Transverse colon (tissue), 4 donors: Measurements from ENCODE around the gene APLP2. TPM values are rescaled to one million over a fixed set of nuclear protein-coding genes. Genes with fewer than 3 reads are reported as not detected.
"Not testable (repeated sequence)": the region's sequence is repeated elsewhere in the genome, so short reads cannot be mapped to it uniquely, and the experiment has no call there.

Source experiments
- DNase-seq: peaks from one replicate; pipeline ENCODE4 v3.0.0-alpha.2; 2019
- H3K27ac ChIP-seq, 4 donors: fragments of 200-600 bp; sonication (generic); 2 replicates each; pipeline ENCODE4 v1.5.1; 2016 to 2018; ENCODE audit warnings: inconsistent platforms in 4 of 4
- H3K27me3 ChIP-seq: fragments of 200-600 bp; sonication (generic); 2 replicates; pipeline ENCODE4 v1.5.1; 2017; ENCODE audit warnings: inconsistent platforms
- H3K36me3 ChIP-seq, 4 donors: fragments of 200-600 bp; sonication (generic); 2 replicates each; pipeline ENCODE4 v1.5.1; 2017 to 2019; ENCODE audit warnings: inconsistent platforms in 4 of 4
- H3K4me1 ChIP-seq, 4 donors: fragments of 200-600 bp; sonication (generic); 2 replicates each; pipeline ENCODE4 v1.5.1; 2017 to 2020; ENCODE audit warnings: inconsistent platforms in 4 of 4
- H3K4me3 ChIP-seq, 4 donors: fragments of 200-600 bp; sonication (generic); 1 replicate in 1 of 4; 2 replicates in 3 of 4; pipeline versions ENCODE4 v1.5.1 to v1.6.1; 2017 to 2019; ENCODE audit warnings: inconsistent platforms in 4 of 4
- H3K9me3 ChIP-seq, 2 donors: fragments of 200-600 bp; sonication (generic); 2 replicates each; pipeline ENCODE4 v1.5.1; 2017 to 2019; ENCODE audit warnings: inconsistent platforms in 2 of 2
- EP300 ChIP-seq: sonication (generic); formaldehyde crosslinking; IDR thresholded peaks from one replicate; pipeline ENCODE4 v1.6.1; 2017; ENCODE audit warnings: antibody characterized with exemption, low read depth
- POLR2A ChIP-seq: fragments of 450-650 bp; IDR thresholded peaks from one replicate; pipeline ENCODE4 v1.6.1; 2016; ENCODE audit warnings: antibody characterized with exemption, mild to moderate bottlenecking, moderate library complexity
- POLR2AphosphoS5 ChIP-seq, 3 donors: sonication (generic); formaldehyde crosslinking; IDR thresholded peaks; one replicate each; pipeline ENCODE4 v1.6.1; 2016; ENCODE audit warnings: antibody characterized with exemption in 3 of 3
- WGBS, 2 donors: methylation state at CpG; one replicate each; pipeline ENCODE4 v1.1.5; 2018; ENCODE audit warnings: low coverage in 1 of 2; 5-methylcytosine and 5-hydroxymethylcytosine counted together
- in situ Hi-C, 4 donors: fragments of 200-750 bp; cut with MboI; loops; one replicate each; pipeline versions ENCODE4 v1.15.0 to v1.15.1; 2017; ENCODE audit warnings: low sequenced_read_pairs in 3 of 4, low pct_ligation_motif_present in 1 of 4, low pct_unique_long_range_greater_than_20kb in 1 of 4
- intact Hi-C: fragments of 100-400 bp; cut with DNase I; formaldehyde crosslinking; loops from one replicate; pipeline ENCODE4 v1.15.1; 2023; ENCODE audit warnings: low total_unique reads
- total RNA-seq, 4 donors: library from RNA; depleted of rRNA; stranded (reverse); fragments of >200 nt; gene quantifications; one replicate each; pipeline ENCODE4 v1.1.0, GENCODE V29; 2016
- TF ChIP-seq, protein P1 (sequence below), 5 experiments: fragments of 200-600 bp in 3 of 5; fragments of 450-650 bp in 2 of 5; sonication (generic) in 3 of 5; IDR thresholded peaks; 1 replicate in 2 of 5; 2 replicates in 3 of 5; pipeline ENCODE4 v1.5.1; 2016 to 2017; ENCODE audit warnings: antibody characterized with exemption in 5 of 5, inconsistent platforms in 3 of 5, mild to moderate bottlenecking in 2 of 5, moderate library complexity in 1 of 5

The APLP2 gene
- total RNA-seq, 4 donors from 2014 or later = 191 to 618 (median 396) TPM

DNA sequence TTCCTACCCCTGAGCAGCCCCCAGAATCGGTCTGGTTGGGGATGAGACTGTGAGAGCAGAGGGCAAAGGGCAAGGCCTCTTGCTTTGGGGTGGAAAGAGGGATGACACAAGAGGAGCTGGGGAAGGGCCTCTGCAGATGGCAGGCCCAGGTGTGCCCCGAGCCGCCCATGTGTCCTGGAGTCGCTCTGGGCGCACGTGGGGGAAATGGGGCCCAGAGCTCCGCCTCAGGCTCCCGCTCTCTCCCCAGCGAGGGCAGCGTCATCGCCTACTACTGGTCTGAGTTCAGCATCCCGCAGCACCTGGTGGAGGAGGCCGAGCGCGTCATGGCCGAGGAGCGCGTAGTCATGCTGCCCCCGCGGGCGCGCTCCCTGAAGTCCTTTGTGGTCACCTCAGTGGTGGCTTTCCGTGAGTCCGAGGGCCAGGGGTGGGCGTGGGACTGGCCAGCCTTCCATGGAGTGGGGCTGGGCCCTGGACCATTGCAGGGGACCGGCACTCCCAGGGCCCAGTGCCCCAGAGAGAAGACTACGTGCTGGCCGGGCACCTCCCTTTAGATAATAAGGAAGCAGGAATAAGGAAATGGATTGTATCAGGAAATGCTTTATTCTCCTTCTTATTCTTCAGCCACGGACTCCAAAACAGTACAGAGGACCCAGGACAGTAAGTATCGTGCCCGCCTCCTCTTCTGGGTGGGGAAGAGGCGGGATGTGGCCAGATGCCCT, 120.0 kb downstream of the APLP2 start:
- Histone ChIP-seq H3K4me3 (peak overlapping the region in 1 of 4 donors; percentile 10), H3K36me3 (peaks cover 0 to 8% (median 0%) of the 10 kb centered on the region in 4 donors), H3K27me3 (no peaks in the 10 kb centered on the region), H3K4me1 (peaks cover 8 to 50% (median 31%) of the 10 kb centered on the region in 4 donors), H3K9me3 (no peaks in the 10 kb centered on the region), H3K27ac (peak overlapping the region; percentile 83 to 93 (median 88))
- in situ Hi-C loops (no loop called here), intact Hi-C loops (no loop called here)
- TF ChIP-seq, protein P1, sequence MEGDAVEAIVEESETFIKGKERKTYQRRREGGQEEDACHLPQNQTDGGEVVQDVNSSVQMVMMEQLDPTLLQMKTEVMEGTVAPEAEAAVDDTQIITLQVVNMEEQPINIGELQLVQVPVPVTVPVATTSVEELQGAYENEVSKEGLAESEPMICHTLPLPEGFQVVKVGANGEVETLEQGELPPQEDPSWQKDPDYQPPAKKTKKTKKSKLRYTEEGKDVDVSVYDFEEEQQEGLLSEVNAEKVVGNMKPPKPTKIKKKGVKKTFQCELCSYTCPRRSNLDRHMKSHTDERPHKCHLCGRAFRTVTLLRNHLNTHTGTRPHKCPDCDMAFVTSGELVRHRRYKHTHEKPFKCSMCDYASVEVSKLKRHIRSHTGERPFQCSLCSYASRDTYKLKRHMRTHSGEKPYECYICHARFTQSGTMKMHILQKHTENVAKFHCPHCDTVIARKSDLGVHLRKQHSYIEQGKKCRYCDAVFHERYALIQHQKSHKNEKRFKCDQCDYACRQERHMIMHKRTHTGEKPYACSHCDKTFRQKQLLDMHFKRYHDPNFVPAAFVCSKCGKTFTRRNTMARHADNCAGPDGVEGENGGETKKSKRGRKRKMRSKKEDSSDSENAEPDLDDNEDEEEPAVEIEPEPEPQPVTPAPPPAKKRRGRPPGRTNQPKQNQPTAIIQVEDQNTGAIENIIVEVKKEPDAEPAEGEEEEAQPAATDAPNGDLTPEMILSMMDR (IDR thresholded peaks at IDR 0.05) = no peak
- TF ChIP-seq EP300 (no peak), POLR2A (peak; percentile 65), POLR2AphosphoS5 (IDR thresholded peaks at IDR 0.05) (peak in 2 of 3 donors; percentile 55 to 63)
- WGBS, 2 donors = 50 to 58% methylated on average over 2 to 32 of the region's 32 CpGs
- DNase-seq = peak; percentile 81

DNA sequence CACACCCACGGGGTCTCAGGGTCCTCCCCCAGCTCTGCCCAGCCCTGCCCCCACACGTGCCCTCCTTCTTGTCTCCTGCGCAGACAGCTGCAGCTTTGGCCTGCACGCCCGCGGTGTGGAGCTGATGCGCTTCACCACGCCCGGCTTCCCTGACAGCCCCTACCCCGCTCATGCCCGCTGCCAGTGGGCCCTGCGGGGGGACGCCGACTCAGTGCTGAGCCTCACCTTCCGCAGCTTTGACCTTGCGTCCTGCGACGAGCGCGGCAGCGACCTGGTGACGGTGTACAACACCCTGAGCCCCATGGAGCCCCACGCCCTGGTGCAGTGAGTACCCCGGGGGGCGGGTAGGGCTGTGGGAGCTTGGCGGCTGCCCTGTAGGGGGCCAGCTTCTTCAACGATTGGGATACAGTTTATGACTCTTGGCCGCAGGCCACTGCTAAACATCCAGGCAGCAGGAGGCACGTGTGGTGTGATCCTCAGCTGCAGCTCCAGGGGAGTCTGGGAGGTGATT, 120.7 kb downstream of the APLP2 start:
- Histone ChIP-seq H3K4me3 (peak overlapping the region in 1 of 4 donors; percentile 10), H3K36me3 (peaks cover 0 to 8% (median 3%) of the 10 kb centered on the region in 4 donors), H3K4me1 (peaks cover 8 to 50% (median 31%) of the 10 kb centered on the region in 4 donors), H3K9me3 (no peaks in the 10 kb centered on the region), H3K27me3 (no peaks in the 10 kb centered on the region), H3K27ac (peak overlapping the region; percentile 83 to 93 (median 88))
- TF ChIP-seq, protein P1 (IDR thresholded peaks at IDR 0.05) = peak in 2 of 5 experiments; percentile 7 to 37
- no peak for TF ChIP-seq POLR2A
- peak; percentile 63 for DNase-seq
- WGBS, 2 donors = 20 to 70% methylated on average over 1 to 20 of the region's 29 CpGs
- intact Hi-C loops = no loop called here
- in situ Hi-C loops = no loop called here

DNA sequence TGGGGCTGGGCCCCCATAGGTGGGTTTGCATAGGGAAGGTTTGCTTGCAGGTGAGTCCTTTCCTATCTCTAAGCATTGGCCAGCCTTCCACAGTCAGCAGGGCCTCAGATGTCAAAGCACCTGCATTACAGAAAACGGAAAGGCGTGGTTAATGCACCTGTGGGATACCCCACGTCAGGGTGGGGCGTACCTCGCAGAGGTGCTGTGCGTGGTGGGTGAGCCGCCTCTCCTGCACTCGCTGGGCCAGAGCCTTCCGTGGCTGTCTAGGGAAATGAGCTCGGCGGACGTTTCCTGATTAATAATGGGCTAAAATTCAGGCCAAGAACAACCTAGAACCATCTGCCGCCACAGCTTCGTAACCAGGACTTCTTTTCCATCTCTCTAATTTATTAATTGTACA, 122.2 kb downstream of the APLP2 start:
- no peaks in the 10 kb centered on the region for H3K27me3 ChIP-seq
- intact Hi-C loops (no loop called here), in situ Hi-C loops (no loop called here)
- peaks cover 8 to 41% (median 27%) of the 10 kb centered on the region in 4 donors for H3K4me1 ChIP-seq
- TF ChIP-seq, protein P1 (IDR thresholded peaks at IDR 0.05) = no peak
- no peak for TF ChIP-seq EP300
- TF ChIP-seq POLR2A = no peak
- no peak for TF ChIP-seq POLR2AphosphoS5 (IDR thresholded peaks at IDR 0.05)
- no peak for DNase-seq
- peaks cover 0 to 17% (median 3%) of the 10 kb centered on the region in 4 donors for H3K36me3 ChIP-seq
- no peaks in the 10 kb centered on the region for H3K9me3 ChIP-seq
- WGBS, 2 donors = 77 to 94% methylated on average over 2 to 14 of the region's 14 CpGs
- H3K27ac ChIP-seq = peak overlapping the region; percentile 37 to 90 (median 84)
- no peak overlapping the region for H3K4me3 ChIP-seq

DNA sequence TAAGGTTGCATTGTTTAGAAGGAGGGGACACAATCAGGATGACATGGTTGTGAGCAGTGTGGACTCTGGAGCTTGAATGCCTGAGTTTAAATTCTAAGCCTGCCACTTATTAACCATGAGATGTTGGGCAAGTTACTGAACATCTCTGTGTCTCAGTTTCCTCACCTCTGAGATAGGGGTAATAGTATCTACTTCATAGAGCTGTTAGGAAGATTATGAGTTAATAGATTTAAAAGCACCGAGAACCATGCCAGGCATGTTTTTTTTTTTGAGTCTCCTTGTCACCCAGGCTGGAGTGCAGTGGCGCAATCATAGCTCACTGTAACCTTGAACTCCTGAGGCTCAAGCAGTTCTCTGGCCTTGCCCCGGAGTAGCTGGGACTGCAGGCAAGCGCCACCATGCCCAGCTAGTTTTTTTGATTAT, 123.2 kb downstream of the APLP2 start:
- DNase-seq = no peak

DNA sequence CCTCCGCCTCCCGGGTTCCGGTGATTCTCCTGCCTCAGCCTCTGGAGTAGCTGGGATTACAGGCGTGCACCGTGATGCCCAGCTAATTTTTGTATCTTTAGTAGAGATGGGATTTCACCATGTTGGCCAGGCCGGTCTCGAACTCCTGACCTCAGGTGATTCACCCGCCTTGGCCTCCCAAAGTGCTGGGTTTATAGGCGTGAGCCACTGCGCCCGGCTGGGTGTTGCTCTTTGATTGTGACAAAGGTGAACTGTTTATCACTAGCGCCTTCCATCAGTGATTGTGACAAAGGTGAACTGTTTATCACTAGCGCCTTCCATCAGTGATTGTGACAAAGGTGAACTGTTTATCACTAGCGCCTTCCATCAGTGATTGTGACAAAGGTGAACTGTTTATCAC, 123.9 kb downstream of the APLP2 start:
- H3K36me3 ChIP-seq = peaks cover 0 to 26% (median 4%) of the 10 kb centered on the region in 4 donors
- DNase-seq, H3K4me3 ChIP-seq, H3K9me3 ChIP-seq, in situ Hi-C loops, intact Hi-C loops, H3K27me3 ChIP-seq: not testable (repeated sequence)
- peaks cover 8 to 27% (median 21%) of the 10 kb centered on the region in 4 donors for H3K4me1 ChIP-seq
- 67 to 78% methylated on average over 3 to 14 of the region's 14 CpGs for WGBS, 2 donors
- peak overlapping the region; percentile 37 to 90 (median 84) for H3K27ac ChIP-seq

More for the DNA sequence above, 123.2 kb downstream of the APLP2 start:
- H3K36me3 ChIP-seq = peaks cover 0 to 26% (median 3%) of the 10 kb centered on the region in 4 donors
- no peaks in the 10 kb centered on the region for H3K9me3 ChIP-seq
- no peaks in the 10 kb centered on the region for H3K27me3 ChIP-seq
- H3K27ac ChIP-seq = peak overlapping the region; percentile 37 to 90 (median 84)
- no peak for TF ChIP-seq POLR2AphosphoS5 (IDR thresholded peaks at IDR 0.05)
- 40 to 61% methylated on average over 1 to 4 of the region's 4 CpGs for WGBS, 2 donors
- peaks cover 8 to 32% (median 24%) of the 10 kb centered on the region in 4 donors for H3K4me1 ChIP-seq
- intact Hi-C loops = no loop called here
- in situ Hi-C loops = no loop called here
- H3K4me3 ChIP-seq = no peak overlapping the region
